GM12892 (cell line): Measurements from ENCODE around the gene PLRG1.

Source experiments
- POLR2AphosphoS5 ChIP-seq: IDR thresholded peaks from 2 replicates; pipeline ENCODE4 v1.6.1; 2011; ENCODE audit warnings: low read depth, low read length, control low read depth
- TAF1 ChIP-seq: IDR thresholded peaks from 2 replicates; pipeline ENCODE4 v1.6.1; 2011; ENCODE audit warnings: low read depth, mild to moderate bottlenecking, control low read depth, low read length, borderline replicate concordance

- TF ChIP-seq POLR2AphosphoS5 (no peak), TAF1 (no peak)
Observed at GRCh38 chr4:154559141-154559493, 8.9 kb upstream of the PLRG1 start.
